ENCODE measurements around the gene ALDH4A1.

- no peak for TF ChIP-seq CTCF (IDR thresholded peaks at IDR 0.05)
- no peak for TF ChIP-seq POLR2A (IDR thresholded peaks at IDR 0.05)
- no peak for TF ChIP-seq POLR2AphosphoS5 (IDR thresholded peaks at IDR 0.05)
- no peak for TF ChIP-seq EP300 (IDR thresholded peaks at IDR 0.05)
Observed at GRCh38 chr1:18891426-18891780, 11.0 kb downstream of the ALDH4A1 start.
